ENCODE results near the gene ETFA.
"Not testable (repeated sequence)": the region's sequence is repeated elsewhere in the genome, so short reads cannot be mapped to it uniquely, and the experiment has no call there.

The ETFA gene

GRCh38 chr15:76324066-76324465, 12.8 kb upstream of the ETFA start:
- DNase-seq, result no peak

- no peak for DNase-seq
These were observed 10.3 kb upstream of the ETFA start for GRCh38 chr15:76321602-76322001.

- no peak for DNase-seq
These were observed 9.9 kb upstream of the ETFA start for GRCh38 chr15:76321171-76321570.

- no peak for DNase-seq
These were observed 8.7 kb upstream of the ETFA start for GRCh38 chr15:76320012-76320411.

GRCh38 chr15:76313731-76314130, 2.5 kb upstream of the ETFA start:
- DNase-seq, result no peak

- not testable (repeated sequence) for DNase-seq
These were observed 1.9 kb upstream of the ETFA start for GRCh38 chr15:76313175-76313567.

GRCh38 chr15:76312540-76313174, 1.4 kb upstream of the ETFA start:
- no peak for DNase-seq

GRCh38 chr15:76310475-76311099, 682 bp downstream of the ETFA start:
- DNase-seq, result no peak

GRCh38 chr15:76309601-76310330, 1.5 kb downstream of the ETFA start:
- DNase-seq, result no peak

GRCh38 chr15:76303909-76304308, 7.4 kb downstream of the ETFA start:
- DNase-seq, result no peak

- DNase-seq, result no peak
These were observed 11.5 kb downstream of the ETFA start for GRCh38 chr15:76299786-76300185.

- DNase-seq, result no peak
These were observed 12.3 kb downstream of the ETFA start for GRCh38 chr15:76298986-76299385.

GRCh38 chr15:76297951-76298350, 13.3 kb downstream of the ETFA start:
- not testable (repeated sequence) for DNase-seq

GRCh38 chr15:76296849-76297248, 14.4 kb downstream of the ETFA start:
- no peak for DNase-seq

GRCh38 chr15:76294463-76294862, 16.8 kb downstream of the ETFA start:
- DNase-seq, result not testable (repeated sequence)

GRCh38 chr15:76293361-76293760, 17.9 kb downstream of the ETFA start:
- no peak for DNase-seq

GRCh38 chr15:76289582-76289981, 21.7 kb downstream of the ETFA start:
- DNase-seq, result no peak

- DNase-seq, result no peak
These were observed 24.9 kb downstream of the ETFA start for GRCh38 chr15:76286271-76286879.

GRCh38 chr15:76285241-76285825, 25.9 kb downstream of the ETFA start:
- DNase-seq, result no peak

GRCh38 chr15:76282465-76282864, 28.8 kb downstream of the ETFA start:
- DNase-seq, result no peak

GRCh38 chr15:76278651-76279050, 32.6 kb downstream of the ETFA start:
- no peak for DNase-seq

- no peak for DNase-seq
These were observed 36.4 kb downstream of the ETFA start for GRCh38 chr15:76274821-76275220.

- no peak for DNase-seq
These were observed 37.0 kb downstream of the ETFA start for GRCh38 chr15:76274226-76274625.
